Measurements from ENCODE around the gene PRKG2. TPM values are rescaled to one million over a fixed set of nuclear protein-coding genes. Genes with fewer than 3 reads are reported as not detected.

The PRKG2 gene
- total and polyA plus RNA-seq, 4 donors: 0.03 to 0.14 (median 0.08) TPM; not detected in 1

GRCh38 chr4:81096566-81096965, 118.5 kb downstream of the PRKG2 start:
- H3K27ac ChIP-seq (ENCODE audit: low read depth in 1 of 2, low read length in 2 of 2): no peak overlapping the region
- H3K9me3 ChIP-seq (ENCODE audit: control insufficient read depth in 4 of 4, low read length in 3 of 4): no peaks in the 10 kb centered on the region
- H3K27me3 ChIP-seq (ENCODE audit: control insufficient read depth in 4 of 4, insufficient read depth in 4 of 4, low read length in 3 of 4): no peaks in the 10 kb centered on the region
- no peak overlapping the region for H3K9ac ChIP-seq (ENCODE audit: low read depth in 1 of 2, low read length in 2 of 2)
- H3K36me3 ChIP-seq (ENCODE audit: control insufficient read depth in 4 of 4, insufficient read depth in 3 of 4, low read depth in 1 of 4, low read length in 3 of 4): no peaks in the 10 kb centered on the region
- no peak overlapping the region for H3K4me3 ChIP-seq (ENCODE audit: low read depth in 1 of 3, low read length in 3 of 3)
- H3K4me1 ChIP-seq (ENCODE audit: control insufficient read depth in 4 of 4, insufficient read depth in 4 of 4, low read length in 3 of 4): no peaks in the 10 kb centered on the region
- WGBS: 86% methylated on average over 1 of the region's 1 CpG
- no peak for DNase-seq (ENCODE audit: low spot score)
- TF ChIP-seq ATF3 (IDR thresholded peaks at IDR 0.05) (no peak), FOXA2 (IDR thresholded peaks at IDR 0.05) (no peak), CTCF (IDR thresholded peaks at IDR 0.05; ENCODE audit: low read depth, low read length, missing input control) (no peak), RAD21 (IDR thresholded peaks at IDR 0.05) (no peak), GABPA (IDR thresholded peaks at IDR 0.05 in 1 of 2, conservative IDR thresholded peaks at IDR 0.05 in 1 of 2) (no peak), EGR1 (IDR thresholded peaks at IDR 0.05; ENCODE audit: low read depth in 2 of 2) (no peak), HNF4A (conservative IDR thresholded peaks at IDR 0.05) (no peak), MAX (IDR thresholded peaks at IDR 0.05) (no peak), REST (IDR thresholded peaks at IDR 0.05) (no peak), SP1 (IDR thresholded peaks at IDR 0.05) (no peak), FOXA1 (IDR thresholded peaks at IDR 0.05) (no peak), JUND (IDR thresholded peaks at IDR 0.05) (no peak), NR2F2 (IDR thresholded peaks at IDR 0.05) (no peak)

- H3K27ac ChIP-seq (ENCODE audit: low read depth in 1 of 2, low read length in 2 of 2): no peak overlapping the region
- no peak overlapping the region for H3K9ac ChIP-seq (ENCODE audit: low read depth in 1 of 2, low read length in 2 of 2)
- WGBS: 68% methylated on average over 2 of the region's 2 CpGs
- H3K9me3 ChIP-seq (ENCODE audit: control insufficient read depth in 4 of 4, low read length in 3 of 4): no peaks in the 10 kb centered on the region
- no peaks in the 10 kb centered on the region for H3K4me1 ChIP-seq (ENCODE audit: control insufficient read depth in 4 of 4, insufficient read depth in 4 of 4, low read length in 3 of 4)
- H3K27me3 ChIP-seq (ENCODE audit: control insufficient read depth in 4 of 4, insufficient read depth in 4 of 4, low read length in 3 of 4): no peaks in the 10 kb centered on the region
- DNase-seq (ENCODE audit: low spot score): no peak
- no peaks in the 10 kb centered on the region for H3K36me3 ChIP-seq (ENCODE audit: control insufficient read depth in 4 of 4, insufficient read depth in 3 of 4, low read depth in 1 of 4, low read length in 3 of 4)
- no peak for TF ChIP-seq ZBTB33 (IDR thresholded peaks at IDR 0.05)
- TF ChIP-seq JUND (IDR thresholded peaks at IDR 0.05): no peak
- no peak for TF ChIP-seq TAF1 (conservative IDR thresholded peaks at IDR 0.05)
- TF ChIP-seq ATF3 (IDR thresholded peaks at IDR 0.05): no peak
- TF ChIP-seq SP1 (IDR thresholded peaks at IDR 0.05): no peak
- no peak for TF ChIP-seq RAD21 (IDR thresholded peaks at IDR 0.05)
- no peak overlapping the region for H3K4me3 ChIP-seq (ENCODE audit: low read depth in 1 of 3, low read length in 3 of 3)
Observed at GRCh38 chr4:81095389-81095788, 119.6 kb downstream of the PRKG2 start.
